ENCODE results near the gene COMMD3. TPM values are rescaled to one million over a fixed set of nuclear protein-coding genes. Genes with fewer than 3 reads are reported as not detected.

COMMD3 gene
- total RNA-seq, 2 donors from 2014 or later, result 30.7 to 38.8 TPM

- no peaks in the 10 kb centered on the region for H3K27me3 ChIP-seq (replicated peaks; ENCODE audit: insufficient read depth)
- no peak overlapping the region for H3K4me3 ChIP-seq
- intact Hi-C loops (cut with DNase I), result loop anchor here (10.0 kb wide), 1 partner anchor 804 kb away; the partner anchor contains the start of gene SKIDA1
- no peak overlapping the region for H3K27ac ChIP-seq
- no peak for DNase-seq (ENCODE audit: low spot score)
- TF ChIP-seq POLR2AphosphoS5 (IDR thresholded peaks at IDR 0.05) (no peak), CTCF (IDR thresholded peaks at IDR 0.05) (no peak)
- H3K9me3 ChIP-seq, result no peaks in the 10 kb centered on the region
- WGBS, result 91% methylated on average over 3 of the region's 3 CpGs
- H3K36me3 ChIP-seq, result no peaks in the 10 kb centered on the region
- peaks cover 7% of the 10 kb centered on the region for H3K4me1 ChIP-seq (replicated peaks)
These were observed 13.0 kb downstream of the COMMD3 start for GRCh38 chr10:22329150-22329549.

- 90% methylated on average over 7 of the region's 7 CpGs for WGBS
- Histone ChIP-seq H3K4me1 (replicated peaks) (peaks cover 12% of the 10 kb centered on the region), H3K4me3 (no peak overlapping the region), H3K27ac (no peak overlapping the region), H3K36me3 (no peaks in the 10 kb centered on the region), H3K9me3 (no peaks in the 10 kb centered on the region), H3K27me3 (replicated peaks; ENCODE audit: insufficient read depth) (peaks cover 9% of the 10 kb centered on the region)
- TF ChIP-seq POLR2AphosphoS5 (IDR thresholded peaks at IDR 0.05), result no peak
- no peak for TF ChIP-seq CTCF (IDR thresholded peaks at IDR 0.05)
- TF ChIP-seq POLR2A (IDR thresholded peaks at IDR 0.05), result no peak
- no peak for DNase-seq (ENCODE audit: low spot score)
- intact Hi-C loops (cut with DNase I), result no loop called here
These were observed 16.0 kb downstream of the COMMD3 start for GRCh38 chr10:22332116-22332692.

GRCh38 chr10:22333167-22333974 is 17.2 kb downstream of the COMMD3 start:
- TF ChIP-seq POLR2A (IDR thresholded peaks at IDR 0.05), result no peak
- no peak for TF ChIP-seq POLR2AphosphoS5 (IDR thresholded peaks at IDR 0.05)
- no peak for TF ChIP-seq CTCF (IDR thresholded peaks at IDR 0.05)
- H3K36me3 ChIP-seq, result no peaks in the 10 kb centered on the region
- no peak overlapping the region for H3K27ac ChIP-seq
- no peak overlapping the region for H3K4me3 ChIP-seq
- WGBS, result 73% methylated on average over 25 of the region's 25 CpGs
- no peaks in the 10 kb centered on the region for H3K9me3 ChIP-seq
- H3K27me3 ChIP-seq (replicated peaks; ENCODE audit: insufficient read depth), result peaks cover 15% of the 10 kb centered on the region
- DNase-seq (ENCODE audit: low spot score), result no peak
- intact Hi-C loops (cut with DNase I), result no loop called here
- peaks cover 12% of the 10 kb centered on the region for H3K4me1 ChIP-seq (replicated peaks)

- 68% methylated on average over 16 of the region's 16 CpGs for WGBS
- Histone ChIP-seq H3K9me3 (no peaks in the 10 kb centered on the region), H3K27me3 (replicated peaks; ENCODE audit: insufficient read depth) (peaks cover 15% of the 10 kb centered on the region), H3K4me3 (no peak overlapping the region), H3K4me1 (replicated peaks) (peaks cover 12% of the 10 kb centered on the region), H3K27ac (no peak overlapping the region), H3K36me3 (no peaks in the 10 kb centered on the region)
- intact Hi-C loops (cut with DNase I), result no loop called here
- no peak for DNase-seq (ENCODE audit: low spot score)
- no peak for TF ChIP-seq CTCF (IDR thresholded peaks at IDR 0.05)
- no peak for TF ChIP-seq POLR2AphosphoS5 (IDR thresholded peaks at IDR 0.05)
- TF ChIP-seq POLR2A (IDR thresholded peaks at IDR 0.05), result no peak
These were observed 17.7 kb downstream of the COMMD3 start for GRCh38 chr10:22333975-22334282.
